NK-92 treated with Interleukin-12 subunit alpha and Interleukin-12 subunit beta, amount 100 ng/mL, for 24 hours (cell line): ENCODE results near the gene AKAP7.
"Not testable (repeated sequence)": the region's sequence is repeated elsewhere in the genome, so short reads cannot be mapped to it uniquely, and the experiment has no call there.

Experiments used
- DNase-seq: peaks from one replicate; lab custom pipeline; 2025; lab: John Stamatoyannopoulos, UW

The AKAP7 gene

GRCh38 chr6:131255434-131255833 lies 120.2 kb downstream of the AKAP7 start:
- no peak for DNase-seq

GRCh38 chr6:131255911-131256310 lies 120.6 kb downstream of the AKAP7 start:
- no peak for DNase-seq

- no peak for DNase-seq
Observed at GRCh38 chr6:131257104-131257503, 121.8 kb downstream of the AKAP7 start.

- no peak for DNase-seq
Observed at GRCh38 chr6:131258010-131258652, 122.9 kb downstream of the AKAP7 start.

GRCh38 chr6:131258816-131259476 lies 123.7 kb downstream of the AKAP7 start:
- no peak for DNase-seq

GRCh38 chr6:131260960-131261359 lies 125.7 kb downstream of the AKAP7 start:
- DNase-seq, result not testable (repeated sequence)

GRCh38 chr6:131262060-131262459 lies 126.8 kb downstream of the AKAP7 start:
- DNase-seq, result no peak

- DNase-seq, result no peak
Observed at GRCh38 chr6:131265939-131266338, 130.7 kb downstream of the AKAP7 start.

- DNase-seq, result no peak
Observed at GRCh38 chr6:131268303-131268702, 133.0 kb downstream of the AKAP7 start.

- no peak for DNase-seq
Observed at GRCh38 chr6:131269565-131270391, 134.5 kb downstream of the AKAP7 start.

GRCh38 chr6:131270534-131270933 lies 135.3 kb downstream of the AKAP7 start:
- DNase-seq, result no peak

GRCh38 chr6:131275273-131275672 lies 140.0 kb downstream of the AKAP7 start:
- no peak for DNase-seq

GRCh38 chr6:131277591-131277990 lies 142.3 kb downstream of the AKAP7 start:
- no peak for DNase-seq

GRCh38 chr6:131281471-131282270 lies 146.4 kb downstream of the AKAP7 start:
- no peak for DNase-seq

GRCh38 chr6:131282365-131282764 lies 147.1 kb downstream of the AKAP7 start:
- DNase-seq, result no peak

- DNase-seq, result no peak
Observed at GRCh38 chr6:131283466-131284175, 148.4 kb downstream of the AKAP7 start.

GRCh38 chr6:131285548-131285947 lies 150.3 kb downstream of the AKAP7 start:
- DNase-seq, result no peak

- DNase-seq, result no peak
Observed at GRCh38 chr6:131286469-131287040, 151.3 kb downstream of the AKAP7 start.

GRCh38 chr6:131288214-131288613 lies 152.9 kb downstream of the AKAP7 start:
- DNase-seq, result no peak

GRCh38 chr6:131290955-131291354 lies 155.7 kb downstream of the AKAP7 start:
- no peak for DNase-seq
